GM23338 (cell line): ENCODE results near the gene REPS1. TPM values are rescaled to one million over a fixed set of nuclear protein-coding genes. Genes with fewer than 3 reads are reported as not detected.
"Not testable (repeated sequence)": the region's sequence is repeated elsewhere in the genome, so short reads cannot be mapped to it uniquely, and the experiment has no call there.

Experiments
- ATAC-seq: fragments of 200-7000 bp; cut with Tn5 transposase; 3 replicates; pipeline ENCODE4 v1.9.1; 2020
- DNase-seq: peaks from one replicate; pipeline ENCODE4 v3.0.0-alpha.2; 2015; ENCODE audit warnings: low spot score
- H2AFZ ChIP-seq: fragments of 200-600 bp; sonication (generic); 2 replicates; pipeline ENCODE4 v1.8.0; 2016; ENCODE audit warnings: antibody characterized with exemption, mild to moderate bottlenecking, moderate library complexity
- H3F3A ChIP-seq: fragments of 200-600 bp; sonication (generic); replicated peaks from 2 replicates; pipeline ENCODE4 v1.8.0; 2017; ENCODE audit warnings: antibody characterized with exemption, mixed run types, low read depth
- H3K27ac ChIP-seq: fragments of 200-600 bp; sonication (generic); 2 replicates; pipeline ENCODE4 v1.6.1; 2016; ENCODE audit warnings: low read depth
- H3K27me3 ChIP-seq: fragments of 200-600 bp; sonication (generic); 2 replicates; pipeline ENCODE4 v1.8.0; 2016; ENCODE audit warnings: mild to moderate bottlenecking, mixed run types, moderate library complexity; ENCODE audit not compliant: insufficient read depth
- H3K36me3 ChIP-seq: fragments of 200-600 bp; sonication (generic); 2 replicates; pipeline ENCODE4 v1.8.0; 2016; ENCODE audit warnings: mild to moderate bottlenecking; ENCODE audit not compliant: insufficient read depth
- H3K4me1 ChIP-seq: fragments of 200-600 bp; sonication (generic); 2 replicates; pipeline ENCODE4 v1.8.0; 2016; ENCODE audit warnings: mild to moderate bottlenecking, moderate library complexity; ENCODE audit not compliant: insufficient read depth
- H3K4me2 ChIP-seq: fragments of 200-600 bp; sonication (generic); 2 replicates; pipeline ENCODE4 v1.7.1; 2017; ENCODE audit warnings: mixed run types
- H3K4me3 ChIP-seq: fragments of 200-600 bp; sonication (generic); 2 replicates; pipeline ENCODE4 v1.6.1; 2016; ENCODE audit warnings: mixed run types
- H3K79me2 ChIP-seq: fragments of 200-600 bp; sonication (generic); replicated peaks from 2 replicates; pipeline ENCODE4 v1.8.0; 2017; ENCODE audit warnings: mild to moderate bottlenecking; ENCODE audit not compliant: insufficient read depth
- H3K9me2 ChIP-seq: fragments of 200-600 bp; sonication (generic); 2 replicates; pipeline ENCODE4 v1.8.0; 2017; ENCODE audit not compliant: insufficient read depth
- H4K20me1 ChIP-seq: fragments of 200-600 bp; sonication (generic); replicated peaks from 2 replicates; pipeline ENCODE4 v1.8.0; 2017; ENCODE audit warnings: mild to moderate bottlenecking; ENCODE audit not compliant: insufficient read depth
- H3K27ac Mint-ChIP-seq: 2 replicates; pipeline ENCODE4 v1.8.0; 2020; ENCODE audit warnings: inconsistent platforms, mild to moderate bottlenecking, moderate library complexity, mixed read lengths
- H3K27me3 Mint-ChIP-seq: 3 replicates; pipeline ENCODE4 v1.8.0; 2022; ENCODE audit warnings: low read depth, mild to moderate bottlenecking, moderate library complexity, mixed read lengths, inconsistent platforms; ENCODE audit not compliant: insufficient read depth, poor library complexity
- H3K36me3 Mint-ChIP-seq: 3 replicates; pipeline ENCODE4 v1.8.0; 2021; ENCODE audit warnings: low read depth, mild to moderate bottlenecking, inconsistent platforms, moderate library complexity, mixed read lengths
- H3K4me1 Mint-ChIP-seq: 3 replicates; pipeline ENCODE4 v1.8.0; 2020; ENCODE audit warnings: mild to moderate bottlenecking, inconsistent platforms, mixed read lengths
- H3K4me3 Mint-ChIP-seq: 3 replicates; pipeline ENCODE4 v1.8.0; 2021; ENCODE audit warnings: moderate library complexity, mild to moderate bottlenecking, inconsistent platforms, mixed read lengths
- H3K9me3 Mint-ChIP-seq: 3 replicates; pipeline ENCODE4 v1.8.0; 2020; ENCODE audit warnings: moderate library complexity, mild to moderate bottlenecking, inconsistent platforms, mixed read lengths
- CREB1 ChIP-seq: fragments of 250-450 bp; sonication (Bioruptor Pico); IDR thresholded peaks from 2 replicates; pipeline ENCODE4 v1.5.0; 2020; ENCODE audit warnings: low read depth, mild to moderate bottlenecking, moderate library complexity
- CTCF ChIP-seq, 2 experiments: fragments of 200-600 bp in 1 of 2; sonication (generic) in 1 of 2; conservative IDR thresholded peaks; 2 replicates each; pipeline versions ENCODE4 v1.5.1 to v1.6.1; 2016 to 2017; ENCODE audit warnings: antibody characterized with exemption in 2 of 2, low read depth in 2 of 2, mild to moderate bottlenecking in 2 of 2, moderate library complexity in 1 of 2
- EZH2 ChIP-seq: fragments of 200-600 bp; sonication (generic); IDR thresholded peaks from one replicate; pipeline ENCODE4 v1.8.0; 2017; ENCODE audit warnings: antibody characterized with exemption, mild to moderate bottlenecking, low read depth; ENCODE audit not compliant: unreplicated experiment
- EZH2phosphoT487 ChIP-seq: fragments of 200-600 bp; sonication (generic); IDR thresholded peaks from one replicate; pipeline ENCODE4 v1.8.1; 2018; ENCODE audit warnings: antibody characterized with exemption; ENCODE audit not compliant: unreplicated experiment
- JUNB ChIP-seq: IDR thresholded peaks from one replicate; pipeline ENCODE4 v1.6.1; 2016; ENCODE audit warnings: antibody characterized with exemption; ENCODE audit not compliant: unreplicated experiment
- NANOG ChIP-seq: IDR thresholded peaks from 2 replicates; pipeline ENCODE4 v1.6.1; 2016; ENCODE audit warnings: antibody characterized with exemption, borderline replicate concordance
- STAT1 ChIP-seq: IDR thresholded peaks from one replicate; pipeline ENCODE4 v1.6.1; 2016; ENCODE audit warnings: antibody characterized with exemption; ENCODE audit not compliant: unreplicated experiment
- ZNF114 ChIP-seq: fragments of 250-450 bp; sonication (Bioruptor Pico); IDR thresholded peaks from 2 replicates; pipeline ENCODE4 v1.5.0; 2020; ENCODE audit warnings: mild to moderate bottlenecking, moderate library complexity
- ZNF331 ChIP-seq: fragments of 250-450 bp; sonication (Bioruptor Pico); IDR thresholded peaks from 2 replicates; pipeline ENCODE4 v1.5.0; 2020; ENCODE audit warnings: low read depth, mild to moderate bottlenecking, moderate library complexity
- ZNF462 ChIP-seq: fragments of 250-450 bp; sonication (Bioruptor Pico); IDR thresholded peaks from 2 replicates; pipeline ENCODE4 v1.5.0; 2020; ENCODE audit warnings: mild to moderate bottlenecking, moderate library complexity
- polyA plus RNA-seq: library from polyadenylated mRNA; unstranded; fragments of >200 nt; fragmentation: Nextera tagmentation; extraction: Ambion mirVana; gene quantifications from 2 replicates; pipeline ENCODE4 v1.2.1, GENCODE V29; 2016
- total RNA-seq: library from RNA; depleted of rRNA; stranded (reverse); fragments of >200 nt; shearing (Covaris generic); gene quantifications from 2 replicates; pipeline ENCODE4 v1.2.3, GENCODE V29; 2014

Gene REPS1
- total and polyA plus RNA-seq, 2 experiments from 2014 or later, result 46.0 to 65.7 TPM

DNA sequence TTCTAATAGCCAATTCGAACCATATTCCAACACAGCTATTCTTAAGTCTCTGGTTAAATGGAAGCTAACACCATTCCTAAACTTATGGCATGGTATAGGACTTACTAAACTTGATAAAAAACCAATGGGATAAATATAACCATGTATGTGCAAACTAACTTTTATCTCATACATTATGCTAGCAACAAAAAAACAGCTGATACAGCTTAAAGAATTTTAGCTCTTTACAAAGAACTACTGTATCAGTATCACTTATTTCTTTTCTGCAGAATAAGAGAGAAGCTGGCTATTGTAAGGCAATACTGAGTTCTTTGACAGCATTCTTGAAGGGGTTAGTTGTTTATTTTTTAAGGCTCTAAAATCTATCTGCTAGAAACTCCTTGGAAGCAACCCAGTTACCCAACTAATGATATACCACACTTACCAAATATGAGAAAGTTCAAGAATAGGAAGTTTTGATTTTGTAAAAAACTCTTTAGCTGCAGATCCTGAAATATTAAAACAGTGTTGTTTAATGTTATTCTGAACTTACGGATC is 44.9 kb downstream of the REPS1 start (continued):
- TF ChIP-seq NANOG (no peak), ZNF331 (no peak), CTCF (conservative IDR thresholded peaks at IDR 0.05; ENCODE audit: low read depth in 2 of 2) (no peak)

DNA sequence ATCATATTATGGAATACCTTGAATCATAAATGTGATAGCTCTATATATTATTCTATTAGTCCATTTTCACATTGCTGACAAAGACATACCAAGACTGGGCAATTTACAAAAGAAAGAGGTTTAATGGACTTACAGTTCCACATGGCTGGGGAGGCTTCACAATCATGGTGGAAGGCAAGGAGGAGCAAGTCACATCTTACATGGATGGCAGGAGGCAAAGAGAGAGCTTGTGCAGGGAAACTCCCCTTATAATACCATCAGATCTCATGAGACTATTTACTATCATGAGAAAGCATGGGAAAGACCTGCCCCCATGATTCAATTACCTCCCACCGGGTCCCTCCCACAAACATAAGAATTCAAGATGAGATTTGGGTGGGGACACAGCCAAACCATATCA is 51.2 kb downstream of the REPS1 start:
- H2AFZ ChIP-seq, H3K4me1 Mint-ChIP-seq, H3K27ac Mint-ChIP-seq, H3K4me1 ChIP-seq, H3K4me3 Mint-ChIP-seq, ATAC-seq, H3F3A ChIP-seq, H3K79me2 ChIP-seq, DNase-seq, H3K27me3 Mint-ChIP-seq, H3K4me3 ChIP-seq, H3K4me2 ChIP-seq, H3K27me3 ChIP-seq, H4K20me1 ChIP-seq, H3K9me2 ChIP-seq, H3K27ac ChIP-seq: not testable (repeated sequence)
- H3K36me3 Mint-ChIP-seq, result peaks cover 58% of the 10 kb centered on the region
- H3K36me3 ChIP-seq, result peaks cover 20% of the 10 kb centered on the region; the same call in 1 of the 2 replicates
- H3K9me3 Mint-ChIP-seq, result peaks cover 25% of the 10 kb centered on the region

- H3K27me3 ChIP-seq, result no peaks in the 10 kb centered on the region
- H3K27ac ChIP-seq, result no peak overlapping the region
- no peaks in the 10 kb centered on the region for H3F3A ChIP-seq
- DNase-seq, result no peak
- no peaks in the 10 kb centered on the region for H4K20me1 ChIP-seq
- no peak overlapping the region for H2AFZ ChIP-seq
- no peak for ATAC-seq
- H3K9me3 Mint-ChIP-seq, result peaks cover 9% of the 10 kb centered on the region
- no peak overlapping the region for H3K4me3 ChIP-seq
- H3K79me2 ChIP-seq, result no peaks in the 10 kb centered on the region
- peaks cover 2% of the 10 kb centered on the region; the same call in 1 of the 2 replicates for H3K36me3 ChIP-seq
- no peak overlapping the region for H3K4me3 Mint-ChIP-seq
- H3K4me2 ChIP-seq, result no peak overlapping the region
- H3K4me1 ChIP-seq, result peaks cover 5% of the 10 kb centered on the region
- no peak overlapping the region for H3K27ac Mint-ChIP-seq
- H3K36me3 Mint-ChIP-seq, result peaks cover 13% of the 10 kb centered on the region
- no peaks in the 10 kb centered on the region for H3K27me3 Mint-ChIP-seq
- H3K9me2 ChIP-seq, result no peaks in the 10 kb centered on the region
- peaks cover 11% of the 10 kb centered on the region for H3K4me1 Mint-ChIP-seq
- no peak for TF ChIP-seq NANOG
- TF ChIP-seq EZH2phosphoT487, result no peak
- no peak for TF ChIP-seq ZNF114 (CRISPR knock-in tag)
- TF ChIP-seq CREB1 (CRISPR knock-in tag), result no peak
- no peak for TF ChIP-seq ZNF462 (CRISPR knock-in tag)
- TF ChIP-seq ZNF331, result no peak
- TF ChIP-seq STAT1, result no peak
- no peak for TF ChIP-seq EZH2
- TF ChIP-seq JUNB, result no peak
Observed at GRCh38 chr6:138931660-138932059, 56.4 kb downstream of the REPS1 start.
